ENCODE data around the gene MCAM. TPM values are rescaled to one million over a fixed set of nuclear protein-coding genes. Genes with fewer than 3 reads are reported as not detected.

MCAM gene
- total and polyA plus RNA-seq, 8 donors, result 7.3 to 379 (median 70.4) TPM

DNA sequence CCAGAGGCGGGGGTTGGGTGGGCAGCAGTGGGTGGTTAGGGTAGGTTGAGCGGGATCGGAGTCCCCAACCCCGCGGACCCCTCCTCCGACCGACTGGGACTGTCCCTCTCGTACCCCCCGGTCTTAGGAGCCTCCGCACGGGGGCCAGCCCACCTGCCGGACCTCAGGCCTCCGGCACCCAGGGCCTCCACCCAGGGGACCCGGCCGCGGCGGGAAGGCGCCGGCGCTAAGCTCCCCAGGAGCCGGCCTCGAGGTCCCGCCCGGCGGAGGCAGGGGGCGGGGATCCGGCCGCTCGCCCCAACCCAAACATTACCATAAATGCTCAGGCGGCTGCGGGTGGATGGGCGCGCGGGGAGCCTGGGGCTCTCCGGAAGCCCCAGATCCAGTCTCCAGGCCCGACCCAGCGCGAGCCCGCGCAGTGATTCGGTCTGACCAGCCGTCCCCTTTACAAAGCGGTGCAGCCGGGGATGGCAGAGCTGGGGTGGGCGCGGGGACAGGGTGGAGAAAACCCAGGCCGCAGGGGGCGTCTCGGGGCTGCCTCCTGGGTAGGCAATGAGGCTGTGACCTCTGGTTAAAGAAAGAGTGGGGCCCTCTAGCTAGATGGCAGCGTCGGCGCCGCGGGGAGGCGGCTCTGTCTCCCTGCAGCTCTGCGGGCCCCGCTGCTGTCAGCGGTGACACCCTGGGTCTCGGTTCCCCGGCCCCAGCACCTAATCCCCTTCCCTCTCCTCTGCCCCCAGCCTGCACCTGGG is 4.0 kb upstream of the MCAM start:
- Histone ChIP-seq H3K36me3 (no peaks in the 10 kb centered on the region), H3K4me3 (peak overlapping the region; percentile 50 to 66 (median 52)), H3K27ac (peak overlapping the region; percentile 80 to 95 (median 91)), H3K4me1 (peaks cover 42 to 74% (median 64%) of the 10 kb centered on the region in 4 donors), H3K9me3 (no peaks in the 10 kb centered on the region), H3K27me3 (peaks cover 0 to 54% (median 32%) of the 10 kb centered on the region in 3 donors)
- intact Hi-C loops (cut with DNase I; ENCODE audit: low total_unique reads), result no loop called here
- peak; percentile 64 to 92 for DNase-seq
- 0 to 3% (median 2%) methylated on average over 29 to 60 of the region's 60 CpGs for WGBS, 5 donors
- TF ChIP-seq EP300 (IDR thresholded peaks at IDR 0.05), result no peak
- TF ChIP-seq, protein P1, sequence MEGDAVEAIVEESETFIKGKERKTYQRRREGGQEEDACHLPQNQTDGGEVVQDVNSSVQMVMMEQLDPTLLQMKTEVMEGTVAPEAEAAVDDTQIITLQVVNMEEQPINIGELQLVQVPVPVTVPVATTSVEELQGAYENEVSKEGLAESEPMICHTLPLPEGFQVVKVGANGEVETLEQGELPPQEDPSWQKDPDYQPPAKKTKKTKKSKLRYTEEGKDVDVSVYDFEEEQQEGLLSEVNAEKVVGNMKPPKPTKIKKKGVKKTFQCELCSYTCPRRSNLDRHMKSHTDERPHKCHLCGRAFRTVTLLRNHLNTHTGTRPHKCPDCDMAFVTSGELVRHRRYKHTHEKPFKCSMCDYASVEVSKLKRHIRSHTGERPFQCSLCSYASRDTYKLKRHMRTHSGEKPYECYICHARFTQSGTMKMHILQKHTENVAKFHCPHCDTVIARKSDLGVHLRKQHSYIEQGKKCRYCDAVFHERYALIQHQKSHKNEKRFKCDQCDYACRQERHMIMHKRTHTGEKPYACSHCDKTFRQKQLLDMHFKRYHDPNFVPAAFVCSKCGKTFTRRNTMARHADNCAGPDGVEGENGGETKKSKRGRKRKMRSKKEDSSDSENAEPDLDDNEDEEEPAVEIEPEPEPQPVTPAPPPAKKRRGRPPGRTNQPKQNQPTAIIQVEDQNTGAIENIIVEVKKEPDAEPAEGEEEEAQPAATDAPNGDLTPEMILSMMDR (IDR thresholded peaks at IDR 0.05), result no peak
- TF ChIP-seq POLR2A (IDR thresholded peaks at IDR 0.05), result no peak
- TF ChIP-seq POLR2AphosphoS5 (IDR thresholded peaks at IDR 0.05), result peak; percentile 41 to 42 (median 42)

DNA sequence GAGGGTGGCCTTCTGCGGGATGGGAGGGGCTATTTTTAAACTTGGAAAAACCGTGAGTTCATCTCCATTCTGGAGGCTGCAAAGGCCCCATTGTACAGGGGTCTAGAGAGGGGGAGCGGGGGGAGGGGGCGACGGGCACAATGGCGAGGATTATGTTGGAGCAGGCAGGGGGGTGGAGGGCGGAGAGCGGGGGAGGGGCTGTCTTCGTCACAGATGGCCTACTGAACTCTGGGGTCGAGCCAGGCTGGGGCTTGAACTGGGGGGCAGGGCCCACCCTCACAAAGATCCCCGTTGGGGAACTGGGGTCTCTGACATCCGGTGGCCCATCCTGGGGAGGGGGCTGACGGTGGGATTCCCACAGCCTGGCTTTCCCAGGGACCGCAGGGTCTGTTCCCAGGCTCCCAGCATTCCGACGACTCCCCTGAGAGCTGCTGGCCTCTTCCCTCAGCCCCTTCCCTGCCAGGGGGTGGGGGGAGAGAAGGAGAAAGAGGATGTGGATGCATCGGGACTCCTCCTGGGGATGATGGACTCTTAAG is 3.4 kb upstream of the MCAM start:
- peaks cover 0 to 60% (median 39%) of the 10 kb centered on the region in 3 donors for H3K27me3 ChIP-seq
- H3K4me3 ChIP-seq, result peak overlapping the region; percentile 50 to 66 (median 52)
- peaks cover 48 to 80% (median 70%) of the 10 kb centered on the region in 4 donors for H3K4me1 ChIP-seq

GRCh38 chr11:119319700-119320239 is 2.8 kb upstream of the MCAM start:
- WGBS, 5 donors, result 38 to 47% (median 43%) methylated on average over 11 of the region's 11 CpGs
- TF ChIP-seq POLR2AphosphoS5 (IDR thresholded peaks at IDR 0.05), result no peak
- TF ChIP-seq, protein P1 (IDR thresholded peaks at IDR 0.05), result no peak
- TF ChIP-seq EP300 (IDR thresholded peaks at IDR 0.05), result no peak
- TF ChIP-seq POLR2A (IDR thresholded peaks at IDR 0.05), result no peak
- H3K36me3 ChIP-seq, result peaks cover 0 to under 1% (median 0%) of the 10 kb centered on the region in 4 donors
- no peak overlapping the region for H3K4me3 ChIP-seq
- peaks cover 0 to 66% (median 44%) of the 10 kb centered on the region in 3 donors for H3K27me3 ChIP-seq
- peak overlapping the region; percentile 8 to 95 (median 91) for H3K27ac ChIP-seq
- intact Hi-C loops (cut with DNase I; ENCODE audit: low total_unique reads), result no loop called here
- no peaks in the 10 kb centered on the region for H3K9me3 ChIP-seq
- H3K4me1 ChIP-seq, result peaks cover 54 to 85% (median 76%) of the 10 kb centered on the region in 4 donors
- DNase-seq, result peak in 1 of 2 donors; percentile 74

More for the DNA sequence above, 3.4 kb upstream of the MCAM start:
- Histone ChIP-seq H3K9me3 (no peaks in the 10 kb centered on the region), H3K36me3 (no peaks in the 10 kb centered on the region), H3K27ac (peak overlapping the region; percentile 80 to 95 (median 91))
- WGBS, 5 donors, result 34 to 44% (median 36%) methylated on average over 13 to 17 of the region's 17 CpGs
- intact Hi-C loops (cut with DNase I; ENCODE audit: low total_unique reads), result no loop called here
- TF ChIP-seq, protein P1 (IDR thresholded peaks at IDR 0.05), result no peak
- no peak for TF ChIP-seq POLR2A (IDR thresholded peaks at IDR 0.05)
- TF ChIP-seq EP300 (IDR thresholded peaks at IDR 0.05), result no peak
- TF ChIP-seq POLR2AphosphoS5 (IDR thresholded peaks at IDR 0.05), result no peak
- DNase-seq, result peak in 1 of 2 donors; percentile 83

GRCh38 chr11:119319136-119319699 is 2.3 kb upstream of the MCAM start:
- peaks cover 0 to 71% (median 48%) of the 10 kb centered on the region in 3 donors for H3K27me3 ChIP-seq
- no peak for DNase-seq
- WGBS, 5 donors, result 82 to 87% (median 83%) methylated on average over 7 to 8 of the region's 8 CpGs
- H3K4me3 ChIP-seq, result no peak overlapping the region
- no peaks in the 10 kb centered on the region for H3K9me3 ChIP-seq
- peaks cover 56 to 91% (median 79%) of the 10 kb centered on the region in 4 donors for H3K4me1 ChIP-seq
- peaks cover 0 to 6% (median 3%) of the 10 kb centered on the region in 4 donors for H3K36me3 ChIP-seq
- H3K27ac ChIP-seq, result peak overlapping the region; percentile 8 to 95 (median 91)
- intact Hi-C loops (cut with DNase I; ENCODE audit: low total_unique reads), result no loop called here
- TF ChIP-seq, protein P1 (IDR thresholded peaks at IDR 0.05), result no peak
- TF ChIP-seq POLR2AphosphoS5 (IDR thresholded peaks at IDR 0.05), result no peak
- TF ChIP-seq POLR2A (IDR thresholded peaks at IDR 0.05), result no peak
- TF ChIP-seq EP300 (IDR thresholded peaks at IDR 0.05), result no peak
